HepG2 (cell line): ENCODE results near the gene SOX12. TPM values are rescaled to one million over a fixed set of nuclear protein-coding genes. Genes with fewer than 3 reads are reported as not detected.

Experiments
- ADNP ChIP-seq: sonication (generic); formaldehyde crosslinking; IDR thresholded peaks from 2 replicates; pipeline ENCODE4 v1.4.0; 2020; ENCODE audit warnings: missing genetic modification reagents
- ARID3A ChIP-seq: IDR thresholded peaks from 2 replicates; pipeline ENCODE4 v1.6.1; 2012; ENCODE audit warnings: low read depth, low read length, improper control_type of control experiment
- IRF2 ChIP-seq: IDR thresholded peaks from 2 replicates; pipeline ENCODE4 v1.6.1; 2018; ENCODE audit warnings: missing genetic modification reagents, missing compliant biosample characterization
- MAFF ChIP-seq: IDR thresholded peaks from 2 replicates; pipeline ENCODE4 v1.6.1; 2011; ENCODE audit warnings: low read depth, low read length, improper control_type of control experiment
- MXD3 ChIP-seq: IDR thresholded peaks from 2 replicates; pipeline ENCODE4 v1.6.1; 2016; ENCODE audit warnings: mild to moderate bottlenecking, missing biosample characterization, missing genetic modification reagents
- PAXIP1 ChIP-seq: sonication (generic); formaldehyde crosslinking; conservative IDR thresholded peaks from 2 replicates; pipeline ENCODE4 v1.4.0; 2020; ENCODE audit warnings: mild to moderate bottlenecking, missing genetic modification reagents, moderate library complexity
- ZBTB7B ChIP-seq: sonication (generic); formaldehyde crosslinking; IDR thresholded peaks from 2 replicates; pipeline ENCODE4 v1.4.0; 2020; ENCODE audit warnings: missing genetic modification reagents
- ZMYM4 ChIP-seq: sonication (generic); formaldehyde crosslinking; IDR thresholded peaks from 2 replicates; pipeline ENCODE4 v1.8.1; 2023; ENCODE audit warnings: mild to moderate bottlenecking, missing genetic modification reagents
- ZNF407 ChIP-seq: sonication (generic); formaldehyde crosslinking; IDR thresholded peaks from one replicate; pipeline ENCODE4 v1.5.1; 2020; ENCODE audit warnings: mild to moderate bottlenecking, missing genetic modification reagents; ENCODE audit errors: not compliant biosample characterization
- ZNF451 ChIP-seq: sonication (generic); formaldehyde crosslinking; IDR thresholded peaks from 2 replicates; pipeline ENCODE4 v1.5.0; 2020; ENCODE audit warnings: mild to moderate bottlenecking, missing genetic modification reagents
- ZNF503 ChIP-seq: sonication (generic); formaldehyde crosslinking; IDR thresholded peaks from 2 replicates; pipeline ENCODE4 v1.4.0; 2020; ENCODE audit warnings: missing genetic modification reagents
- ZNF775 ChIP-seq: sonication (generic); formaldehyde crosslinking; IDR thresholded peaks from 2 replicates; pipeline ENCODE4 v1.4.0; 2020; ENCODE audit warnings: missing genetic modification reagents, mild to moderate bottlenecking, moderate library complexity, borderline replicate concordance
- polyA plus RNA-seq, 8 experiments: library from polyadenylated mRNA; depleted of rRNA in 3 of 8; stranded (reverse) in 7 of 8; unstranded in 1 of 8; fragments of >200 nt; fragmentation: Illumina TruSeq in 4 of 8; extraction: Trizol in 4 of 8; gene quantifications; 2 replicates each; pipeline versions ENCODE4 v1.2.1 to v1.2.3, GENCODE V29; 2011 to 2016; ENCODE audit warnings: low read depth in 4 of 8, missing spikeins in 1 of 8, mixed read lengths in 1 of 8; ENCODE audit not compliant: insufficient read depth in 1 of 8
- total RNA-seq, 5 experiments: library from RNA; depleted of rRNA; stranded (reverse); fragments of >200 nt; fragmentation: Illumina TruSeq; extraction: Trizol; gene quantifications; 2 replicates each; pipeline ENCODE4 v1.2.3, GENCODE V29; 2016; ENCODE audit warnings: low read depth in 1 of 5

SOX12 gene
- total and polyA plus RNA-seq, 2 of the 13 experiments (the other 11 are each of a cell fraction or from before 2014, with no cell fraction given) = 10.0 to 18.7 TPM

GRCh38 chr20:290084-290831, 35.1 kb upstream of the SOX12 start, which contains the start of gene C20orf96 (continued):
- TF ChIP-seq ZNF407 (CRISPR knock-in tag) (peak; percentile 76), ZBTB7B (CRISPR knock-in tag) (0 out of 2 replicates have a peak, but pooled peaks have one; percentile 8), ARID3A (no peak), PAXIP1 (CRISPR knock-in tag) (no peak; the same call in 1 of the 2 replicates), MAFF (no peak), IRF2 (CRISPR knock-in tag) (no peak; the same call in none of the 2 replicates), MXD3 (CRISPR knock-in tag) (no peak; the same call in 1 of the 2 replicates), ZNF451 (CRISPR knock-in tag) (peak; percentile 26; the same call in 1 of the 2 replicates), ZNF775 (CRISPR knock-in tag) (no peak; the same call in 1 of the 2 replicates), ZMYM4 (CRISPR knock-in tag) (no peak), ADNP (CRISPR knock-in tag) (0 out of 2 replicates have a peak, but pooled peaks have one; percentile 59), ZNF503 (CRISPR knock-in tag) (peak; percentile 1; the same call in 1 of the 2 replicates)
